NCI-H1092 (cell line): ENCODE measurements around the gene DAG1.

ENCODE experiments used
- DNase-seq: peaks from one replicate; lab custom pipeline; 2025; lab: John Stamatoyannopoulos, UW

DAG1 gene

DNA sequence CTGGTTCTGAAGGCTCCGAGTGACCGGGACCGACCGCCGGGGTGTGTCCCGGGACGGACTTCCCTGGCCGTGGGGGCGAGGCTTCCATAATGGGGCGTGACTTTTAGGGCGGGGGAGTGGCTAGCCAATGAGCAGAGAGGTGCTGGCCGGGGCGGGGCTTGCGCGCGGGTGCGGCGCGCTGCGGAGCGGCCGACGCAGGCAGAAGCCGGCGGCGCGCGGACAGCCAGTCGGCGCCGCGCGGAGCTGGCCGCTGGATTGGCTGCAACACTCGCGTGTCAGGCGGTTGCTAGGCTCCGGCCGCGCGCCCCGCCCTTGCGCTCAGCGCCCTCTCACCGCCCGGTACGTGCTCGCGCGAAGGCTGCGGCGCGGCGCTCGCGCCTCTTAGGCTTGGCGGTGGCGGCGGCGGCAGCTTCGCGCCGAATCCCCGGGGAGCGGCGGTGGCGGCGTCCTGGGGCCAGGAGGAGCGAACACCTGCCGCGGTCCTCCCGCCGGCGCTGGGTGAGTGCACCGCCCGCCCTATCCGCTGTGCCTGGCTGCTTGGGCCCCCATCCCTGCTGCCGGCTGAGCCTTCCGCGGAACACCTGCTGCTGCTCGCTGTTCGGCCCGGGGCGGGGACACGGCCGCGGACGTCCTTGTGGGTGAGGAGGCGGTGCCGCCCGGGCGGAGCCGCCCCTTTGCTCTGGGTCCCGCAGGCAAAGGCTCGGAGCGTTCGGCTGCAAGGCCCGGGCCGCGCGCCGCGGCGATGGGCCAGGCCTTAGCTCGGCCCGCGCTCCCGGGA, at the start of gene DAG1:
Gene DAG1 (plus strand): TSS at position 332 of the 778 bp plus-strand sequence. CDS start 40,268 bp downstream, outside the sequence.
- DNase-seq: peak; percentile 90

- no peak for DNase-seq
These were observed 48.1 kb upstream of the DAG1 start for GRCh38 chr3:49421890-49422378.

DNA sequence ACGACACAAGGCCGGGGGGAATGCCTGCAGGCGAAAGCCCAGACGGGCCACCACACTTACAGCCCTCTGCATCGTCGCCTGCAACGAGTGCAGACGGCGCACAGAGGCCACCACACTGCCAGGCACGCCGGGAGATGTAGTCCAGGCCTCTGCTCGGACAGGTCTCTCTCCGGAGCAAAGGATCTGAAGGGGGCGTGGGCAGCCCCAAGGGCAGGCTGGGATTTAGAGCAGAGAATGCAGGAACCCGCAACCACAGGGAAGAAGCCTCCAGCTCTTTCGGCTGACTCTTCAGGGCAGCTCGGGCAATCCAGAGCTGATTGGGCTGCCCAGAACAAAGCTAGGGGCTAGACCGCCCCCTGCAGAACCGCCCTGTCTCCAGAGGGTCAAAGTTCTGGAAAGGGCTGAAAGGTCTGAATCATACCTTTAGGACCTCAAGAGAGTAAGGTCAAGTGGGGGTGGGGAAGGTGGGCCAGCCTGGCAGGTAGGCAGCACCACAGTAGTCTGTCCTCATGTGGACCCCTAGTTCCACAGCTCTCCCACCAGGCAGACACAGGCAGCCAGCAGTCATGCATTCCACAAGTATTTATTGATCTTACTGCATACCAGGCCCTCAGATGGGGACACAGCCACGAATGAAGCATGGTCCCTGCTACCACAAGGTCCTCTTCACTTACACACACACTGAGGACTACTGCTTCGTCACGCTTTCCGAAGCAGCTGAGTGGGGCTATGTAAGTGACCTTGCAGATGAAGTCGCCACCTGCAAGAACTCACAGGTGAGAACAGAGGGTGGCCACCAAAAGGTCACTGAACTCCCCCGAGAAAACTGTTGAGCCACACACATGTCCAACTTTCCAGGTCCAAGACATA, 47.5 kb upstream of the DAG1 start, which contains the start of gene AMT:
Gene AMT (minus strand): TSS at position 95 of the 870 bp plus-strand sequence. CDS start 23 bp downstream, at position 72.
- DNase-seq: no peak

- no peak for DNase-seq
These were observed 45.3 kb upstream of the DAG1 start for GRCh38 chr3:49424816-49425215.

- DNase-seq: no peak
These were observed 42.5 kb upstream of the DAG1 start for GRCh38 chr3:49427586-49427985.

DNA sequence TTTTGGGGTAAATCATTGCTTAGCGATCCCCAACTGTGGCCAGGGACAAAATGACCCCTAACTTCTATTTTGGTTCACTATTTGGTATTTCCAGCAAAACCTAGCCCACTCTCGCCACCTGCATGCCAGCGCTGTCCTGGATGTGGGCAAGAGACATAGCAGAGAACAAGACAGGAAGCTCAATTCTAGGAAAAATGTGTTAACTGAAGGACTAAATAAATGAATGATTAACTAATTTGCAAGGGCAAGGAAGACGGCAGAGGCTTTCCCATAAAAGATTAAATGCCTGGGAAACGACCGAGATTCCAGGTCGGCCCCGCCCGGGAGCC, 41.4 kb upstream of the DAG1 start:
- DNase-seq: no peak

GRCh38 chr3:49434731-49435130, 35.3 kb upstream of the DAG1 start:
- no peak for DNase-seq

DNA sequence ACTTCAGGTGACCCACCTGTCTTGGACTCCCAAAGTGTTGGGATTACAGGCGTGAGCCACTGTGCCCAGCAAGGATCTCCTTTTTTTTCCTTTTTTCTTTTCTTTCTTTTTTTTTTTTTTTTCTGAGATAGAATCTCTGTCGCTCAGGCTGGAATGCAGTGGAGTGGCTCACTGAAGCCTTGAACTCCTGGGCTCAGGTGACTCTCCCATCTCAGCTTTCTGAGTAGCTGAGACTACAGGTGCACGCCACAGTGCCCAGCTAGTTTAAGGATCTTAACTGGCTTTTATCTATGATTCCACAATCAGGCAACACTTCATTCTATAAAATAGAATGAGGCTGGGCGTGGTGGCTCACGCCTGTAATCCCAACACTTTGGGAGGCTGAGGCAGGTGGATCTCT, 24.7 kb upstream of the DAG1 start:
- DNase-seq: no peak

DNA sequence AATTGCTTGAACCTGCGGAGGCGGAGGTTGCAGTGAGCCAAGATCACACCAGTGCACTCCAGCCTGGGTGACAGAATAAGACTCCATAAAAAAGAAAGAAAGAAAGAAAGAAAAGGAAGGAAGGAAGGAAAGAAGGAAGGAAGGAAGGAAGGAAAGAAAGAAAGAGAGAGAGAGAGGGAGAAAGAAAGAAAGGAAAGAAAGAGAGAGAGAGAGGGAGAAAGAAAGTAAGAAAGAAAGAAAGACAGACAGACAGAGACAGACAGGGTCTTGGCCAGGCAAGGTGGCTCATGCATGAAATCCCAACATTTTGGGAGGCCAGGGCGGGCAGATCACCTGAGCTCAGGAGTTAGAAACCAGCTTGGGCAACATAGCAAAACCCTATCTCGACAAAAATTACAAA, 16.4 kb upstream of the DAG1 start:
- no peak for DNase-seq

- no peak for DNase-seq
These were observed 15.6 kb upstream of the DAG1 start for GRCh38 chr3:49454458-49454857.

DNA sequence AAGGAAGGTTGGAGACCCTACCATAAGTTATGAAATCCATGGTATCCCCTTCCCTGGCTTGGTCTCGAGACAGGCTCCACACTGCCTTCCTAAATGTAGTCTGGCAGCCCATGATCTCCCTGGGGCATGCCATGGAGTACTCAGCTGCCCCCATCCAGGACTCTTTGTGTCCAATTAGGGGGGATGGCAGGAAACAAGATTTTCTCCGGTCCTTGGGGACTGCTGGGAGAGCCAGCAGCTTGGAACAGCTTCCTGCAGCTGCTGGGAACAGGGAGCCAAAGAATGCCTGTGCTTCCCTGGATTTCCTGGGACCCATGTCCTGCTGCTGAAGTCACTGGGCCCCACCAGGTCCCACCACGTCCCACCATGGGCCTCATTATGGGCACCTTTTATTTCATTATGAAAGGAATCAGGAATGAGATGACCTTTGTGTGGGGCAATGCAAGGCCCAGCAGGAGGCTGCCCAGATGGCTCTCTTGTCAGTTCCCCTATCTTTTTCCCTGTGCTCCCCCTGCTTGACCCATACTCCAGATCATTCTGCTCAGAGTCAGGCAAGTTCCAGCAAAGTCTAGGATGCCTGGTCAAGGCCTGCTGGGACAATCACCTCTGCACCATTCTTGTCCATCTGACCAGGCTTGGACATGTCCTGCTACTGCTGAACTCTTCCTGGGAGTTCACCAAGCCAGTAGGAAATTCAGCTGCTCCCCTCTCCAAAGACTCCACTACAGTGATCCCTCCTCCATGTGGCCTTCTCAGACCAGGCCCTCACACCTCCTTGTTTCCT, 15.0 kb upstream of the DAG1 start:
- no peak for DNase-seq

DNA sequence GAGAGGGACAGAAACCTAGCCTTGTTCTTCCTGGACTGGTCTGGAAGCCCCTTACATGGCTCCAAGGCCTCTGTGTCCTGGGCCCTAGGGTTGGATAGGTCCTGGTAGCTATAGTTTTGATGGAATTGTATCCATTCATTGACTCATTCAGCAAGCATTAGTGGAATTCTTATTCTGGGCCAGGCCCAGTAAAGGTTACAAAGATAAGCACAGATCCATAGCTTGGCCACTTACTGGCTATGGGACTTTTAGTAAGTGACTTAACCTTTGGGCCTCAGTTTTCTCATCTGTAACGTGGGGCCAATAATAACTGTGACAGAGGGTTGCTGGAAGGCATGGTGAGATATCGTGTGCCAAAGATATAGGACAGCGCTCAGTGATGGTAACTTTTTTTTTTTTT, 13.6 kb upstream of the DAG1 start:
- no peak for DNase-seq

DNA sequence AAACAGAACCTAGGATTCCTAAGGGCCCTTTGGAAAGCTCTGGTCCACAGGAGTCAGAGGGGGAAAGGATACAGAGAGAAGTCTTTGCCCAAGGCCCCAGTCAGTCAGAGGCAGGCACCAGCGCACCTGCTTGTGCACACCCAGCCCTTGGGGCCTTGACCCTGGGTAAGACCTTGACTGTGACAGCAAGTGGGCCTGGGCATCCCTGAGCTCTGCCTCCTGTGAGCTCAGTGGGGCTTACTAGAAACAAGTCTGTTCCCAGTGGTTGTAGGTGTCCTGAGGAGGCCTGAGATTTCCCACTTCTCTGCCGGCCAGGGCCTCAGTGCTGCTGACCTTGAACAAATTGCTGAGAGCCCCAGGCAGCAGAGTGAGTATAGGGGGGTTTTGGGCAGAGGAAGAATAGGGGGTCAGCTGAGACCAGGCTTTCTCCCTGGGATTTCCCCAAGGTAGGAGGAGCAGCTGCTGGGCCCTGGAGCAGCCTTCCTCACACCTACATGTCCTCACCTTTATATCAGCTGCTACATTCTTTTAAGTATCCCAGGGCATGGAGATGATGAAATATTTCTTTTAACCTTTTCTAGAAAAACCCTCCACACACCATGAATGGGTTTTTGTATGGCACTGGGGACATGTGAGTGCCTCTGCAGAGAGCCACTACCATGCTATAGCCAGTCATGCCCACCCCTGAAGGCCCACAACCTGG, 9.7 kb upstream of the DAG1 start:
- DNase-seq: no peak

GRCh38 chr3:49460956-49461355, 9.1 kb upstream of the DAG1 start:
- DNase-seq: no peak

- DNase-seq: no peak
These were observed 8.5 kb upstream of the DAG1 start for GRCh38 chr3:49461443-49462171.

GRCh38 chr3:49462222-49462621, 7.8 kb upstream of the DAG1 start:
- no peak for DNase-seq

- DNase-seq: no peak
These were observed 4.6 kb upstream of the DAG1 start for GRCh38 chr3:49465270-49466034.

DNA sequence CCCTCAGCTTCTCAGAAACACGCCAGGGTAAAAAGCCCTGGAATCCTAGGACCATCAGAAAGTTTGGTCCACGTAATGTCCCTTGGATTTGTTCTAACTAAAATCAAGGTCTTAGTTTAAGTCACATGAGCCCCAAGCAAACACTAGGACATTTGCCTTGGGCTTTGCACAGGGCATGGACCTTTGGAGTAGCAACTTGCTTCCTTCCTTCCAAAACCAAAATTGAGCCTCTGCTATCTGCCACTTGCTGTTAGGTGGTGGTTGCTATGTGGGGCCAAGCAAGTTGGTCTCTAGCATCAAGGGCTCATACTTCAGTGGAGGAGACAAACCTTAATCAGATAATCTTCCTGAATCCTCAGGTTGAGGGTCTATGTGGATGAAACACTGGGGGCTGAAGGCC, 4.0 kb upstream of the DAG1 start:
- no peak for DNase-seq

DNA sequence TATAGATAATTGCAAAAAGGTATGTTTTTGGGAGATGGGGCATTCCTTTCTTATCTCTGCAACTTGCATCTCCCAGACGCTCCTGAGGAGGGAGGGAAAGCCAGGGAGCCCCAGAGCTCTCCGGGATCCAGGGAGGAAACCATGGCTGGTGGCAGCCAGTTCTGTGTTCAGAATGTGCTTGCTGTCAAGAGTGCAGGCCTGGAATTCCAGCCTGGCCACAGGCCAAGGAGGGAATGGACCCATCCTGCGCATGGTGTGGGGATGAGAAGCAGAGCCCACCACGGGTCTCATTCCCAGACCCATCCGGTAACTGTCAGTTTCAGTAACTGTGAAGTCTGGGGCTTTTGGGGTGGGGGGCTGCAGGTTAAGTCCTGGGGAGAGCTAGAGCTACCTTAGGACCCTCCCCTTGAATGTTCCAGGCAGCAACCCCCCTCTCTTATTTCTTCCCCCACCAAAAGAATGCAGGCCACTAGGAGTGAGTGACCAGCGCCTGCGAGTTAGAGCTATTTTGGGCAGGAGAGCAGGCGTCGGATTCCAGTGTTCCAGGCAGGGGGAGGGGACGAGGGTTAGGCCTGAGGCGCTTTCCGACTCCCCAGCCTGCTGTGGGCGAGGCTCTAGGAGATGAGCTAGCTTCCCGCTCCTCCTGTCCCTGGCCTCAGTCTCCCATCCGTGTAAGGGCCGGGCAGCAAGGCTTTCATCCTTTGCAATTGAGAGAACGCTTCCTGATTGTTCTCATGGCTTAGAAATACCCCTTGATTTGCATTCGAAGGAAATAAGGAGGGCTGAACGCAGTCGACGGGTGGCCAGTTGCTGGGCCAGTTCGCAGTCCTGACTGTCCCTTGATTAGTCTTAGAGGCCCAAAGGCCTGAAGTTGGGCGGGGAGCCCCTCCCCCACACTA, 781 bp upstream of the DAG1 start:
- no peak for DNase-seq
